Measurements from ENCODE around the gene ALDH3B2.

DNA sequence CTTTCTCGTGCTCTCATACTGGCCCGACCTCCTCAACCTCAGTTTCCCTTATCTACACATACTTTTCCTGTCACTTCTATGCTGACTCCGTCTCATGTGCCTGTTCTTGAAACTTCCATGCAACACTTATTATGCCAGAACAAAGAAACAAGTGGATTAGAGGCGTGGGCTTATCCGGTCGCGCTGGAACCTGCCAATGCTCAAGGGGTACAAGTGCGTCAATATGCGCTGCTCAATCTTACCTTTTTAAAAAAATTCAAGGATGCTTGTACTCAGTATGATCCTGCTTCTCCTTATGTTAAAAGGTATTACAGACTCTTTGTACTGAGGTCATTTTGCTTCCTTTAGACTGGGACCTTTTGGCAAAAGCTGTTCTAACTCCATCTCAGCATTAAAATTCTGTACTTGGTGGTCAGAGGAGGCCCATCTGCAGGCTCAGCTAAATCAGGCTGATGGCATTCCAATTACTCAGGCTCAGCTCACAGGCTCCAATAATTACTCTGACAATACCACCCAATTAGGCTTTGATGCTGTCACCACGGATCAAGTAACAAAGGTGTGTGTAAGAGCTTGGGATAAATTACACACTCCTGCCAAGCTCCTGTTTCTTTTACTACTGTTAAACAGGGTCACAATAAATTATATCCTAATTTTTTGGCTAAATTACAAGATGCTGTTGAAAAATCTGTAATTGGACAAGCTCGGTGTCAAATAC lies 26.3 kb upstream of the ALDH3B2 start:
- TF ChIP-seq, protein P1, sequence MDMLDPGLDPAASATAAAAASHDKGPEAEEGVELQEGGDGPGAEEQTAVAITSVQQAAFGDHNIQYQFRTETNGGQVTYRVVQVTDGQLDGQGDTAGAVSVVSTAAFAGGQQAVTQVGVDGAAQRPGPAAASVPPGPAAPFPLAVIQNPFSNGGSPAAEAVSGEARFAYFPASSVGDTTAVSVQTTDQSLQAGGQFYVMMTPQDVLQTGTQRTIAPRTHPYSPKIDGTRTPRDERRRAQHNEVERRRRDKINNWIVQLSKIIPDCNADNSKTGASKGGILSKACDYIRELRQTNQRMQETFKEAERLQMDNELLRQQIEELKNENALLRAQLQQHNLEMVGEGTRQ (IDR thresholded peaks at IDR 0.05; ENCODE audit: low read length) = no peak
- TF ChIP-seq RAD21 (IDR thresholded peaks at IDR 0.05 in 1 of 2, conservative IDR thresholded peaks at IDR 0.05 in 1 of 2; ENCODE audit: low read depth in 2 of 2, low read length in 2 of 2) (no peak), MAX (IDR thresholded peaks at IDR 0.05) (no peak), RNF2 (IDR thresholded peaks at IDR 0.05; ENCODE audit: borderline replicate concordance, low read depth, low read length, missing control alignments, poor library complexity, severe bottlenecking) (no peak), TAF7 (optimal IDR thresholded peaks at IDR 0.05; ENCODE audit: borderline replicate concordance, low read depth, low read length) (no peak), POU5F1 (IDR thresholded peaks at IDR 0.05; ENCODE audit: low read depth, low read length) (no peak), SP1 (IDR thresholded peaks at IDR 0.05; ENCODE audit: low read depth, low read length) (no peak), EP300 (IDR thresholded peaks at IDR 0.05; ENCODE audit: borderline replicate concordance in 1 of 2, low read depth in 2 of 2, low read length in 2 of 2) (no peak)

Measured in H1 (cell line).